ENCODE results near the gene GPR17.

GRCh38 chr2:127681976-127682857 is 36.3 kb downstream of the GPR17 start:
- TF ChIP-seq, protein P1, sequence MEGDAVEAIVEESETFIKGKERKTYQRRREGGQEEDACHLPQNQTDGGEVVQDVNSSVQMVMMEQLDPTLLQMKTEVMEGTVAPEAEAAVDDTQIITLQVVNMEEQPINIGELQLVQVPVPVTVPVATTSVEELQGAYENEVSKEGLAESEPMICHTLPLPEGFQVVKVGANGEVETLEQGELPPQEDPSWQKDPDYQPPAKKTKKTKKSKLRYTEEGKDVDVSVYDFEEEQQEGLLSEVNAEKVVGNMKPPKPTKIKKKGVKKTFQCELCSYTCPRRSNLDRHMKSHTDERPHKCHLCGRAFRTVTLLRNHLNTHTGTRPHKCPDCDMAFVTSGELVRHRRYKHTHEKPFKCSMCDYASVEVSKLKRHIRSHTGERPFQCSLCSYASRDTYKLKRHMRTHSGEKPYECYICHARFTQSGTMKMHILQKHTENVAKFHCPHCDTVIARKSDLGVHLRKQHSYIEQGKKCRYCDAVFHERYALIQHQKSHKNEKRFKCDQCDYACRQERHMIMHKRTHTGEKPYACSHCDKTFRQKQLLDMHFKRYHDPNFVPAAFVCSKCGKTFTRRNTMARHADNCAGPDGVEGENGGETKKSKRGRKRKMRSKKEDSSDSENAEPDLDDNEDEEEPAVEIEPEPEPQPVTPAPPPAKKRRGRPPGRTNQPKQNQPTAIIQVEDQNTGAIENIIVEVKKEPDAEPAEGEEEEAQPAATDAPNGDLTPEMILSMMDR (IDR thresholded peaks at IDR 0.05 in 8 of 11, conservative IDR thresholded peaks at IDR 0.05 in 3 of 11) = no peak
- TF ChIP-seq POLR2A (IDR thresholded peaks at IDR 0.05) (no peak), POLR2AphosphoS5 (IDR thresholded peaks at IDR 0.05) (no peak)

Data from spleen (tissue), 7 donors.